ENCODE data around the gene MIDN.

MIDN gene

DNA sequence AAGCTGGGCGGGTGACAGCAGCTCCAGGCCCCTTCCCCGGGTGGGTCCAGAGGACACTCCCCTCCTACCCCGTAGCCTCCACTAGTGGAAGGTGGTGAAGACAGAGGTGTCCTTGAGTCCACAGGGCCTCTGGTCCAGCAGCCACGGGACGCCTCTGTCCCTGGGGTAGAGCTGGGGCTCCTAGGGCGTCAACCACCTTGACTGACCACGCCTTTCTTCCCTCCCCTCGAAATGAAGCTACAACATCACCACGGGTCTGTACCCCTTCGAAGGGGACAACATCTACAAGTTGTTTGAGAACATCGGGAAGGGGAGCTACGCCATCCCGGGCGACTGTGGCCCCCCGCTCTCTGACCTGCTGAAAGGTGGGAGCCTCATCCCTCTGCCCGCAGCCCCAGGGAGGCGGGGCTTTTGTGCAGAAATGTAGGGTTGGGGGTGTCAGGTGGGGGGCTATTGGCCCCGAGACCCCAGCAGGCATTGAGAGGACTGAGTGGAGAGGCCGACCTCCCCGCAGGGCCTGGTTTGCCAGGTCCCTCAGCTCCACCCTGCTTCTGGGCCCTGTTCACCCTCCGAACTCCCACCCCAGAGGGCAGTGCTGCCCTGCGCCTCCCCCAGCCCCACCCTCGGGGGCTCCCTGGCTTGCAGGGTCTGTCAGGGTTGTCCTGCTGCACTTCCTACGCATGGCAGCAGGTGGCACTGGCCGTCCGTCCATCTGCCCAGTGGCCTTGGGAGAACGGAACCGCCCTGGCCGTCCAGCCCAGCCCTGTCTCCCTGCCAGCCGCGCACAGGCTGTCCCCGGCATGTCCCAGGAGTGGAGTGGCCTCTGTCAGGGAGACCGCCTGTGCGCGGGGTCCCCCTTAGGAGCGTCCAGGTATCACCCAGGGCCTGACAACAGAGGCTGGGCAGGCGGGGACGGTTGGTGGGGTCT is 27.1 kb upstream of the MIDN start:
- DNase-seq = no peak

DNA sequence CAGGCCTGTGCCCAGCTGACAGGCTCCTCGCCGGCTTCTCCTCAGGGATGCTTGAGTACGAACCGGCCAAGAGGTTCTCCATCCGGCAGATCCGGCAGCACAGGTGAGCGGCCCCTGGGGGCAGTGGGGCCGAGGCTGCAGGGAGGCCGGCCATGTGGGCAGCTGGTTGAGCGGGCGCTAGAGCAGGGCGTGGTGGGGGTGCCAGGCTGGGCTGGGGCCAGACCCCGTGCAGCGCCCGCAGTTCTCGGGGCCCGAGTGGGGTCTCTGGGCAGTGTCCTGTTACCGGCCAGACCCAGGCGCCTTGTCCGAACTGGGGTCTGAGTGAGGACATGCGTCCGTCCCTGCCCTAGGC is 26.5 kb upstream of the MIDN start:
- DNase-seq = no peak

DNA sequence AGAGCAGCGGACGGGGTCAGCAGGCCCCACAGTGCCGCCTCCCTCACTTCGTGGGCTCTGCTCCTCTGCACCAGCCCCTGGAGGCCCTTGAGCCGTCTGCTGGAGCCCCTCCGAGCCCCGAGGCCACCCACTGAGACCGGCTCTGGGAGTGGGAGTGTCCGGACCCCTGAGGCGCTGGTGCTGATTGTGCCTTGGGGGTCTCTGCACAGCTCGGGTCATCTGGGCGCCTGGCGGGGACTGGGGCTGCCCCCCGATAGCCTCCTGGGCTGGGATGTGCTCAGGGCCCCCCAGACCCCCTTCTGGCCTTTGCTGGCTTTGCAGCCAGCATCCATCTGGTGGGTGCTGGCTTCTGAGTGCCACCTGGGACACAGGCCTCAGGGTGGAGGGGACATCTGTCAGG is 26.0 kb upstream of the MIDN start:
- DNase-seq = no peak

DNA sequence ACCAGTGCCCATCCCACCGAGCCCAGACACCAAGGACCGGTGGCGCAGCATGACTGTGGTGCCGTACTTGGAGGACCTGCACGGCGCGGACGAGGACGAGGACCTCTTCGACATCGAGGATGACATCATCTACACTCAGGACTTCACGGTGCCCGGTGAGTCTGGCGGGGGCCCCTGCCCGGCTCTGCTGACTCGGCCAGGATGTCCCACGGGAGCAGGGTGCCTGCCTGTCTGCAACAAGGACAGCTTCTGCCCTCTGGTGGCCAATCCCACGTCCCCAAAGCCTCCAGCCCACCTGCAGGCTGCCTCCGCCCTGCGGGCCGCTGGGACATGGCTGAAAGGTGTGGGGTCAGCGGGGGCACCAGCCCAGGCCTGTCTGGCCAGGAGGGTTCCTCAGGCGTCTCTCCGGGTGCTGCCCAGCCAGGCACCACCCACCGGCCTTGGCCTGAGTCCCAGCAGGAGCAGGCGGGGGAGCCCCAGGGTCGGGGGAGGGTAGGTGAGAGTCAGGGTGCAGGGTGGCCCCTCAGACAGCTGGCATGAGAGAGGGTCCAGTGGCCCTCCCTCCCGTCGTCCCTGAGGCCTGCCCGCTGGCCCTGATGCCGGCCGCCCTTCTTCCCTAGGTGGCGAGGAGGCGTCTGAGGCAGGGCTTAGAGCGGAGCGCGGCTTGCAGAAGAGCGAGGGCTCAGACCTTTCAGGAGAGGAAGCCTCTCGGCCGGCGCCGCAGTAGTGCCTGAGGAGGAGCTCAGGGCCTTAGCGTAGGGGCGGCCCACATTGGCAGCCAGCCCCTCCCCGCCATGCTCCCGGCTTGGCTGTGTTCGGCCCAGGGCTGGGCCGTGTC is 25.1 kb upstream of the MIDN start:
- no peak for DNase-seq

DNA sequence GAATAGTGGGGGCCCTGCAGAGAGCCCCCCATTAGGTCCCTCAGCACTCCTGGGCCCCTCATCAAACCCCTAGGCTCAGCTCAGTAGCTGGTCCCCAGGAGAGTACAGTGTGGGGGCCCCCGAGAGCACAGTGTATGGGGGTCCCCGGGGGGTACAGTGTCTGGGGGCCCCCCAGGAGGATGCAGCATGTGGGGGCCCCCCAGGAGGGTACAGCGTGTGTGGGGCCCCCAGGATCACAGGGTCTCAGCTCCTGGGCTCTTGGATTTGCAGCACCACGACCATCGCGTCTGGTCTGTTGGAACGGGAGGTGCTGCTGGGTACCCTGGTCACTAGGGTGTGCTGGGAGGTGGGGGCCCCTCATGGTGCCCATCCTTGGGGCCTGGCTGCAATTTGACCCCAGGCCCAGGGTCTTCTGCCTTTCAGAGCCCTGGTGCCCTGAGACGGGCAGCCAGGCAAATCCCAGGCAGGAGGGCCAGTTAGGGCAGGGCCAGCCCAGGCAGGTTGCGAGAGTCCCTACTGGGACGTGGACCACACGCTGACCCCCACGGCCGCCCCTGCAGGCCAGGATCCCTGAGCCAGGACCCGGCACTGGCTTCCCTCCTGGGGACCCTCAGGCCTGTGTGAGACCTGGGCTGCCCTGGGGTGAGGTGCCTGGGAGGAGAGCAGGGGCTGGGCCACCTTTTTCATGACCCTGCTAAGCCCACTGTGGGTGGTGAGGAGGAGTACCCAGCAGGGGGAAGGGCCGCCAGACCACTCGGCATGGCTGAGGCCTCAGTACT is 24.1 kb upstream of the MIDN start:
- no peak for DNase-seq

DNA sequence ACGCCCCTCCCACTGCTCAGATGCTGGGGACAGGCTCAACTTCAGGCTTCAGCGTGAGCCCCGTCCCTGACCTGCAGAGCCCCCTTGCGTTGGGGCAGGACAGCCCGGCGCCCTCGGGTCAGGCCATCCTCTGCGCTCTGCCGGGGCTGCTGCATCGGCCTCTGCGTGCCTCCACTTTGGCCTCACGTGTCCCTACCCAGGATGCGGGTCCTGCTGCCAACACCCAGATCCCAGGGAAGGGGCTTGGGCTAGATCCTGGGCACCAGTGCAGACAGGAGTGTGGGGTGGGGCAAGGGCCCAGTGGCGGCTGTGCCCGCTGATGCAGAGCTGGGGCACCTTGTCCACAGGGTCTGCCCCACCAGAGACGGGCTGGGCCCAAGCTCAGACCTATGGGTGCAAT is 23.5 kb upstream of the MIDN start:
- DNase-seq = no peak

DNA sequence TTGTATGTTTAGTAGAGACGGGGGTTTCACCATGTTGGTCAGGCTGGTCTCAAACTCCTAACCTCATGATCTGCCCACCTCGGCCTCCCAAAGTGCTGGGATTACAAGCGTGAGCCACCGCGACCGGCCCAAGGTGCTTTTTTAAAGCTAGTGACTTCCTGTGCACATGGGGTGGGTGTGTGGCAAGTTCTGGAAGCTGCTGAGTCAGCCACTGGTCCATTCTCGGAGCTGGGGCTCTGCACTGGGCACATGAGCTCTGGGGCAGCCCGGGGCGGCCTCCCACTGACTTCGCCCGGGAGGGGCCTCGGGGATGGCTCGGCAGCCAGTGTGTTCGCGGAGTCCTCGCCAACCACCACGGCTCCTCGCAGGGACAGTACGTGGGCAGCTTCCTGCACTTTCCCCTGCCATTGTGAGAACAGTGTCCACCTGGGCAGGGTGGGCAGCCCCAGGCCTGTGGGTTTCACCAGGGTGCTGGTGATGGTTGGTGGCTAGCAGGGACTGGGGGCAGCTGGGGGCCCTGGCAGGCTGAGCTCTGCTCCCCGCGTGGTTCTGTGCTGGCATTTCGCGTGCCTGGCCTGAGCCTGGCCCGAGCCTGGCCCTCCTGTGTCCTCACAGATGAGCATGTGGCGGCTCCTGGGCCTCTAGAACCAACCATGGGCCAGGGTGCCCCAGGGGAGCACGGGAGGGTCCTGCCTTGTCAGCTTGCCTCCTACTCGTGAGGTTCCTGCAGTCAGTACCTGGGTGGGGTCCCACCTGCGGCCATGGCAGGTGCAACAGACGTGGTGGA is 22.8 kb upstream of the MIDN start:
- DNase-seq = no peak

DNA sequence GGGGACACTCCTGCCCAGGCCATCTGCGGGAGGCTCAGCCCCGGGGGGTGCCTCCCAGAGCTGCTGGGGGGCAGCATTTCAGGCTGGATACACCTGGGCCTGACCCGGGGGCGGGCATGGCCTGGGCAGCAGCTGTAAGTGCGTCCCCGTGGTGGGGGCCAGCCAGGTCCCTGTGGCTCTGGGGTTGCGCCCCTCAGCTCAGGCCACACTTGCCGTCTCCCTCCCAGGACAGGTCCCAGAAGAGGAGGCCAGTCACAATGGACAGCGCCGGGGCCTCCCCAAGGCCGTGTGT is 22.2 kb upstream of the MIDN start:
- no peak for DNase-seq

DNA sequence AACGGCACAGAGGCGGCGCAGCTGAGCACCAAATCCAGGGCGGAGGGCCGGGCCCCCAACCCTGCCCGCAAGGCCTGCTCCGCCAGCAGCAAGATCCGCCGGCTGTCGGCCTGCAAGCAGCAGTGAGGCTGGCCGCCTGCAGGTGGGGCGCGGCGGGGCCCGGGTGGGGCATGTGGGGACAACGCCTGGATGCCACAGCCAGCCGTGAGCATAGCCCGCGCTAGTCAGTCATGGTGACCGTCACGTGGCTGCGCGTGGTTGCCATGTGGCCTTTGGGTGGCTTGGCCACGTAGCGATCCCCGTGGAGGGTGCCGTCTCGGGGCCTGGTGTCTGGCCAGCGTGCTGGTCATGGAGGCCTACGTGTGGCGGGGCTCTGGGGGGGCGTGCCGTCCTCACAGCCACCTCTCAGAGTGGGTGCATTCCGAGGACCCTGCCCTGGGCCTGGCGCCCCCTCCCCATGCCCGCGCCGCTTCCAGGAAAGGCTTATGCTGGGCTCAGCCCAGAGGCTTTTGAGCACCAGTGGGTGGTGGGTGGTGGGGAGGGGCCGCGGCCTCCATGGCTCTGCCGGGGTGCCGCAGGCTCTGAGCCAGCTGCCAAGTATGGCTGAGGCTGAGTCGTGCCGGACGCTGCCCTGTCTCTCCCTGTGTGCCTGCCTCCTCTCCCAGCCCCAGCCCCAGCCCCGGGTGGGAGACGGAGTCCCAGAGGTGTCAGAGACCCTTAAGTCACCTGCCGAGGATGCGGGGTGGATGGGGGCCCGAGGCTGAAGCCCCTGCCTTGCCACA is 21.7 kb upstream of the MIDN start:
- no peak for DNase-seq

DNA sequence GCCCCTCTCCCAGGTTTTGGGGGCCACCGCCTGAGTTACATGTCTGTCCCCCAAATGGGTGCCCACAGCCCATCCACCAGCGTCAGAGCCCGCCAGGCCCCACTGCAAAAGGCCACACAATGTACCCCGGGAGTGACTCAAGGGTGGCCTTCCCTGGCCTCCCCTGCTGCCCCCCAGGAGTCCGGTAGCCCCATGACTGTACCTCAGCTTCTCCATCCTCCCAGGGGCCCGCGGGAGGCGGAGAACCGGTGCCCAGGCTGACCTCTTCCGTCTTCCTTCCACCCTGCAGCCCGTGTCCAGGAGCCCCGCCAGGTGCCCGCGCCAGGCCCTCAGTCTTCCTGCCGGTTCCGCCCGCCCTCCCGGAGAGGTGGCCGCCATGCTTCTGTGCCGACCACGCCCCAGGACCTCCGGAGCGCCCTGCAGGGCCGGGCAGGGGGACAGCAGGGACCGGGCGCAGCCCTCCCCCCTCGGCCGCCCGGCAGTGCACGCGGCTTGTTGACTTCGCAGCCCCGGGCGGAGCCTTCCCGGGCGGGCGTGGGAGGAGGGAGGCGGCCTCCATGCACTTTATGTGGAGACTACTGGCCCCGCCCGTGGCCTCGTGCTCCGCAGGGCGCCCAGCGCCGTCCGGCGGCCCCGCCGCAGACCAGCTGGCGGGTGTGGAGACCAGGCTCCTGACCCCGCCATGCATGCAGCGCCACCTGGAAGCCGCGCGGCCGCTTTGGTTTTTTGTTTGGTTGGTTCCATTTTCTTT is 20.9 kb upstream of the MIDN start:
- DNase-seq = no peak

DNA sequence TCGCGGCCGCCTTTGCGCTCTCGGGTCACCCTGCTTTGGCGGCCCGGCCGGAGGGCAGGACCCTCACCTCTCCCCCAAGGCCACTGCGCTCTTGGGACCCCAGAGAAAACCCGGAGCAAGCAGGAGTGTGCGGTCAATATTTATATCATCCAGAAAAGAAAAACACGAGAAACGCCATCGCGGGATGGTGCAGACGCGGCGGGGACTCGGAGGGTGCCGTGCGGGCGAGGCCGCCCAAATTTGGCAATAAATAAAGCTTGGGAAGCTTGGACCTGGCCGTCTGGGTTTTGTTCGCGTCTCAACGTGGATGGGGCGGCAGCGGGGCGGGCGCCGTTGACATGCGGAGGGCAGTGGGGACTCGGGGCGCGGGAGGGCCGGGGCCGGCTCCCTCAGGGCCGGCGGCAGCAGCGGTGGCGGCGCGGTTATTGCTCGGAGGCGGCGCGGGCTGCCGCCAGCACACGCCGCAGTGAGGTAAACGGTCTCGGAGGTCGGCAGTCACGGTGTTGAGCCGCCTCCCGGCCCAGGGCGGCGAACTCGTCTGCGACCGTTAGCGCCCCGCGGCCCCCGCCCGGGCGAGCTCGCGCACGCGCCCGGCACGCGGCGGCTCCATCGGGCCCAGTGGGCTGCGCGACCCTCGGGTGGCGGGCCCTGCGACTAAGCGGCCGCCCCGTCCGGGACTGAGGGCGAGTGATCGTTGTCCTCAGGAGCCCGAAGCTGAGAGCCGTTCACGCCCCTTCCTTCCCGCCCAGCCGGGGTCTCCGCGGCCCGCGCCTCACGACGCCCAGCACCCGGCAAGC is 20.0 kb upstream of the MIDN start:
- DNase-seq = no peak

DNA sequence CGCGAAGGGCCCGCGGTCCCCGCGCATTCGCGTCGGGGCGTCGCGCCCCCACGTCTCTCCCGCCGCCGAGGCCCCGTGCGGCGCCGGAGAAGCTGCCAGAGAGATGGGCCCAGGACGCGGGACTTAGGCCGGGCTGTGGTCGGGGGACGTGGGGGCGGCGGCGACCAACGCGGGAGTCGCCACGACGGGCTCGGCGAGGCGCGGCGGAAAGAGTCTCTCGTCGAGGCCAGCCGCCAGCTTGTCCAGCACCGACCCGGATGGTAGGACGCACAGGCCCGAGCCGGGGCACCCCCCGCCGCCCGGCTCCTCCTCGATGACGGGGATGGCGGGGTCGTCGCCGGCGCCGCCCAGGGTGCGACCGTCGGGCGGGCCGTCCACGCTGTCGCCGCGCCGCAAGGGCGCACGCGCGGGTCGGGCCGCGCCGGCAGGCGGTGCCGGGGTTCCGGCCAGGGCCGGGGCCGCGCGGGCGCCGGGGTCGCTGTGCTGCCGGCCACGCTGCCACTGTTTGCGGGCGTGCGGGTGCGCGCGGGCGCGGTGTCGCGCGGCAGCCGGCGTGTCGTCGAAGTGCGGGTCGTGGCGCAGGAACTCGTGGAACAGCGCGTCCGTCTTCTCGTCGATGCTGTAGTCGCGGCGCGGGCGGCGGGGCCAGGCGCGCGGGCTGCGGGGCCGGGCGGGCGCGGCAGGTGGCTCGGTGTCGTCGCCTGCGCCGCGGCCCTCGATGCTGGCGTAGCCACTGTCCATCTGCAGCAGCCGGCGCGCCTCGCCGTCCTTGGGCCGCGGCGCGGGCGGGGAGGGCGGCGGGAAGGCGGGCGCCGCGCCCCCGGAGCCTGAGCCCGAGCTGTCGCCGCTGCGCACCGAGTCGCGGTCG is 19.1 kb upstream of the MIDN start:
- DNase-seq = no peak

DNA sequence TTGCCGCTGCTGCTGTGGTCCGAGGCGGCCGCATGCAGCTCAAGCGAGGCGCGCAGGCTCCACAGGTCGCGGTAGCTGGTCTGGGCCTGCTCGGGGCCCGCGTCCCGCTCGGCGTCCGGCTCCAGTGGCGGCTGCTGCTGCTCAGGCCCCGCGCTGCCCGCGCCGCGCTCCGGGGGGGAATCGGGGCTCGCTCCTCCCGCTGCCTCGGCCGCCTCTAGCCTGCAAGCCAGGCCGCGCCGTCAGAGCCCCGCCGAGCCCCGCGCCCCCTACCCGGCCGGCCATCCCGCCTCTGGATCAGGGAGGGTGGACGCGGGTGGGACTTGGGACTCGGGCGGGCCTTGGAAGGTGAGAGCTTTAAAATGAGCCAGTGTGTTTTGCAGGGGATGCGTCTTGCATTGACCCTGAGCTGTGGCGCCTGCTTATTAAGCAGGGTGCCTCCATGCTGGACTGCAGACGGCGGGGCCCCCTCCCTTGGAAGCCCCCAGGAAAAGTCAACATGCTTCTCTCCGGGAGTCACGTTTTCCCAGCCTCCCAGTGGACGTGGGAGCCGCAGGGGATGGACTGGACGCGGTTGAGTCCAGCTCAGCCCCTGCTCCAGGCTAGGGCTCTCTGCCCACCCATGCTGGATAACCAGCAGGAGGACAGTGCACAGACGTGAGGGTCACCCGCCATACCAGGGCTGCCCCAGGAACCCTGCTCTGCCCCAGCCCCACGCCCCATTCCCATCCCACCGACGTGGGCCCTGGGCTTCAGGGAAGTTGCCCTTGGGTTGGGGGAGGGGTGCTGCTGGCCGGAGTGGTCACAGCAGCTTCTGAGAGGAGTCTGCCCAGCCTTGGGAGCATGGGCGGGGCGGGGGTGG is 18.2 kb upstream of the MIDN start:
- no peak for DNase-seq

DNA sequence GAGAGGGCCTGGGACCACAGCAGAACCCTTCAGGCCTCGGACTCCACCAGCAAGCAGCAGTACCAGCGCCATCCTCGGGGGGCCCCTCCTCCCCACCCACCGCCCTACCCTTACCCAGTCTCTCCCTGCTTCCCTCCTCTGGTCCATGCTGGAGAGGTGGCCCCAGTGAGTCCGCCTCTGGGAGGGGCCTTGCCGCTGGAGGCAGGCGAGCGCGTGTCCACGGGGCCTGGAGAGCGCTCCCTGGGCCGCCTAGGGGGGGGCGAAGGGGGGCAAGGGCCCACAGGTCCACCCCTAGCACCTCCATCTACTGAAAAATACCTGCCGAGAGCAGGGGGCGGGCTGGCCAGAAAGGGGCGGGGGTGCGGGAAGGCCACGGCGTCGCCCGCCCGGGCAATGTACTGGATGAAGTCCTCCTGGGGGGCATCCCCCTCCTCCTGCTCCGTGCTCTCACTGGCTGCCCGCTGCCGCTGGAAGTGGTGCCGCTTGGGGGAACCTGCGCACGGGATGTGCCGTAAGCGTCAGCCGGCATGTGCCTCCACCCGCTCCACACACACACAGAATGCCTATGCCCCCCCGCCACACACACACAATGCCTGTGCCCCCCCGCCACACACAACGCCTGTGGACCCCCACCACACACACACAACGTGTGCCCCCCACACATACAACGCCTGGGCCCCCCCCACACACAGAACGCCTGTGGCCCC is 17.4 kb upstream of the MIDN start:
- no peak for DNase-seq

DNA sequence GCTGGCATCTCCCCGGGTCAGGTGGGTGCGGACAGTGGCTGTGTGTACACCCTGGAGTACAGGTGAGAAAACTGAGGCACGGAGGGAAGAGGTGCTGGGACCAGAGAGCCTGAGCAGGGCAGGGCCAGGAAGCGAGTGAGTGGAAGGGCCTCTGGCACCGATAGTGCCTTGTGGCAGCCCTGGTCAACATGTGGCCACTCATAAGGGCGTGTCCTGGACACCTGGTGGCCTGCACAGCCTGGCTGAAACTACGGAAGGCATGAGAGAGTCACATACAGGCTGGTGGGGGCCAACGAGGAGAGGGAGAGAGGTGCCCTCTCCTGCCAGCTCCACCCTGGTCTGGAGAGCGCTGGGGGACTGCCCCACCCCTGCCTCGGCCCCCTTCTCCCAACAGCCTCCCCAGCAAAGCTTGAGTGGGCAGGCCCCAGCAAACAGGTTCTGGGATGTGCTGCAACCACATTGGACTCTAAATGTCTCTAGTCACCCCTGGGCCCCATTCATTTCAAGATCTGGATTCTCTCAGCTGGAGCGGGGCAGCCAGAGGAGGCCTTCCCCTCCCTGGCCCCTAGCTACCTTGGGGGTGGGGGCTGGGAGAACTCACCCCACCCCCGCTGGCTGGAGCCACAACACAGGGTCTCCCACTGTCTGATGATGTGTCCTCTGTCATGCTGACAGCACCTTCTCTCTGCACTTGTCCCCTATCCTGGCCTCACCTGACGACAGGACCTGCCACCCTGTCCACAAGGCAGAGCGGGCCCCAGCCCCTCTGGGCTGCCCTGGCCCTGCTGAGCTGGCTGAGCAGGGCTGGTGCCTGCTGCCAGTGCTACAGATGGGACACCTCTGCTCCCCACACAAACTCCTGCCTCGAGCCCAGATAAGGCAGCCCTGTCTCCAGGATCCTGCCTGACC is 16.4 kb upstream of the MIDN start:
- no peak for DNase-seq

DNA sequence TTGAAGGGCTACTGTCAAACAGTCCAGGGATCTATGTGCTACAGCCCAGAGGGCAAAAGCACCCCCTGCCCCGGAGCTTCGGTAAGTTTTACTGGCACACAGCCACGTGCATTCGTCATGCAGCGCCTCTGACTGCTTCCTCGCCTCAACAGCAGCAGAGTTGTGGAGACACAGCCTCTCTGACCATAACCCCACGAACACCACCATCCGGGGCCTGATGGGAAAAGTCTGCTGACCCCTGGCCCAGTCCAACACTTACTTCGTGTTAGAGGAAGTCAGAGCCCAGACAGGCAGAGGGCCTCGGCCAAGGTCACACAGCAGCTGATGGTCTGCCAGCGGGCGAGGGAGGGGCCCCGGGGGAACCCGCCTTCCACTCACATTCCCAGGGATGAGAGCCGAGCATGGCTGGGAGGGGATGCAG is 15.7 kb upstream of the MIDN start:
- no peak for DNase-seq
